HG03342 (cell line): Measurements from ENCODE around the gene CCNF.
"Not testable (repeated sequence)": the region's sequence is repeated elsewhere in the genome, so short reads cannot be mapped to it uniquely, and the experiment has no call there.

Experiments used
- ATAC-seq: cut with Tn5 transposase; IDR thresholded peaks from one replicate; pipeline ENCODE4 v1.9.1; 2021; ENCODE audit warnings: mild to moderate bottlenecking, moderate library complexity; ENCODE audit not compliant: unreplicated experiment

Gene CCNF

GRCh38 chr16:2471016-2471652 lies 41.9 kb downstream of the CCNF start, which contains the start of gene NTN3:
NTN3 (plus strand) TSS chr16:2471297; CDS start chr16:2471702, 405 bp downstream.
- no peak for ATAC-seq

- no peak for ATAC-seq
Observed at GRCh38 chr16:2471653-2472487, 42.6 kb downstream of the CCNF start.

DNA sequence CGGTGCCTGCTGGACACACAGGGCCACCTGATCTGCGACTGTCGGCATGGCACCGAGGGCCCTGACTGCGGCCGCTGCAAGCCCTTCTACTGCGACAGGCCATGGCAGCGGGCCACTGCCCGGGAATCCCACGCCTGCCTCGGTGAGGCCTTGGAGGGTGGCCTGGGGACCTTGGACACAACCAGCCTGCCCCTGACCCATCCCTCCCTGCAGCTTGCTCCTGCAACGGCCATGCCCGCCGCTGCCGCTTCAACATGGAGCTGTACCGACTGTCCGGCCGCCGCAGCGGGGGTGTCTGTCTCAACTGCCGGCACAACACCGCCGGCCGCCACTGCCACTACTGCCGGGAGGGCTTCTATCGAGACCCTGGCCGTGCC lies 43.2 kb downstream of the CCNF start:
- no peak for ATAC-seq

DNA sequence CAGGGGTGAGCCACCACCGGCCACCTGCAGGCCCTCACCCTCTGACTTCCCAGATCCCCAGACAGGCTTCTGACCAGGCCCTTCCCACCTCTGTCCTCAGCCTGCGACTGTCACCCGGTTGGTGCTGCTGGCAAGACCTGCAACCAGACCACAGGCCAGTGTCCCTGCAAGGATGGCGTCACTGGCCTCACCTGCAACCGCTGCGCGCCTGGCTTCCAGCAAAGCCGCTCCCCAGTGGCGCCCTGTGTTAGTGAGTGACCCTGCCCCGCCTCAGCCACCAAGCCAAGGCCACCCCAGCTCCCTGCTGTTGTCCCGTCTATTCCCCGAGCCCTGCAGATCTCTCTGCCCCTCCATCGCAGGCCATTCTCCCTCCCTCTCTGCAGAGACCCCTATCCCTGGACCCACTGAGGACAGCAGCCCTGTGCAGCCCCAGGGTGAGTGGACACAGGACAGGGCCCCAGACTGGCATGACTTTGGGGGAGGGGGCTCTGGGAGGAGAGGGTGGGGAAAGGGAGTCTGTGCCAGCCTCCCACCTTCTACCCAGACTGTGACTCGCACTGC lies 43.7 kb downstream of the CCNF start:
- ATAC-seq = no peak

GRCh38 chr16:2473446-2473926 lies 44.2 kb downstream of the CCNF start:
- no peak for ATAC-seq

GRCh38 chr16:2473999-2474876 lies 45.0 kb downstream of the CCNF start:
- ATAC-seq = no peak

- ATAC-seq = peak; percentile 53
Observed at GRCh38 chr16:2474877-2475412, 45.7 kb downstream of the CCNF start, which contains the start of gene TBC1D24. TBC1D24 (plus strand) TSS chr16:2475127; CDS start chr16:2496149, 21,022 bp downstream.

DNA sequence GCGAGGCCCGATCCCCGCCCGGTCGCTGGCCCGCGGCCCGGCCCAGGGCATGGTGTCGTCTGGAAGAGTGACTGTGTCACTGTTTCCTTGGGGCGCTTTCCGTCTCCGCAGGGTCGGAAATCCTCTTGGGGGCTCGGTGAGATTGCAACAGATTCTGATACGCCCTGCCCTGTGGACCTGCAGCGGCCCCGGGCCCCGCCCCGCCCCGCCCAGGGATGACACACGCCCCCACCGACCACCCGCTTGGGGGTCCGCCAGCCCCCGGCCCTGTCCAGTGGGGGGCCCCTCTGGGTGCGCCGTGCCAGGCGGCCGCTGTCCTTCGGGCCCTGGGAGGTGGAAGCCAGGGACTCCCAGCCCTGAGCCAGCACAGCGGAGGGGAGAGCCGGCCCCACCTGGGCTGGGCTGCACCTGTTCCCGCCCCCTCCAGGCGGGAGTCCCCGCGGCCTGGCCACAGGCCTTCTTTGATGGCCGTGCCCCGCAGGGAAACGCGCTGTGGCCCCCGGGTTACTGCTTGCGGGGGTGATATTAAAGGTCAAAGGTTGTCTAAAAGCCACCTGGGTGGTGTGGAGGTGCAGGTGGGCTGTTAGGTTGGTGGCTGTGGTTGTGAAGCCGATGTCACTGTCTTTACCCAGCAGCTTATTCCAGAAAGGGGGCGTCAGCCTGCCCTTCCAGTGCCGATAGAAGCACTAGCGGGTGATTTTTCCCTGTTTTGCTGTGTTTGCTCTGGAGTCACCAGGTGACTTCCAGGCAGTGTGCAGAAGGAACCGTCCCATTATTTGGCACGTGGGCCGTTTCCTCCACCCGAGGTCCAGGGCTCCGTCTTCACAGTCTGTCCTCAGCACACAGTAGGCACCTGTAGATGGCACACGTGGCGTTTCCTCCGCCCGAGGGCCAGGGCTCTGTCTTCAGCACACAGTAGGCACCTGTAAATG lies 46.4 kb downstream of the CCNF start:
- peak; percentile 11 for ATAC-seq

DNA sequence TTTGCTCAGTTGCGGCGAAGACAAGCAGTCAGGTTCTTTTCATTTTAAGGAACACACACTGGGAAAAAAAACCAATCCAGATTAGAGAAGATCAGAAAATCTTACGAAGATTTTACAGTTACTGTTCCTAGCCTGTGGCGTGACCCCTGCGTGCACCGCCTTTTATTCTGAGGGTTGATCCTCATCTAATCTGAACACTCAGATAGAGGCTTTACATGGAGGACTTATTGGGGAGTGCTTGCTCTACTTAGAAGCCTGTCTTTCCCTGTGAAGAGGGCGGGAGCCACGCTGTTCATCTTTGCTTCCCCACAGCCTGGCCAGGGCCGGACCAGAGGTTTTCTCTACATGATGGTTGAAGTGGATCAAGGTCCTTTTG lies 47.1 kb downstream of the CCNF start:
- no peak for ATAC-seq

- no peak for ATAC-seq
Observed at GRCh38 chr16:2476741-2477140, 47.5 kb downstream of the CCNF start.

- ATAC-seq = no peak
Observed at GRCh38 chr16:2477327-2477726, 48.1 kb downstream of the CCNF start.

- ATAC-seq = no peak
Observed at GRCh38 chr16:2478279-2478678, 49.0 kb downstream of the CCNF start.

DNA sequence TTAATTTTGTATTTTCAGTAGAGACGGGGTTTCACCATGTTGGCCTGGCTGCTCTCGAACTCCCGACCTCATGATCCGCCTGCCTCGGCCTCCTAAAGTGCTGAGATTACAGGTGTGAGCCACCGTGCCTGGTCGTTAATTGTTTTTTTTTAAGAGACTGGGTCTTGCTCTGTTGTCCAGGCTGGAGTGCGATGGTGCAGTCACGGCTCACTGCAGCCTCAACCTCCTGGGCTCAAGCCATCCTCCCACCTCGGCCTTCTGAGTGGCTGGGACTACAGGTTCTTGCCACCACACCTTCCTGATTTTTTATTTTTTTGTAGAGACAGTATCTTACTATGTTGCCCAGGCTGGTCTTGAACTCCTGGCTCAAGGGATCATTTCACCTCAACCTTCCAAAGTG lies 50.7 kb downstream of the CCNF start:
- ATAC-seq = not testable (repeated sequence)

- no peak for ATAC-seq
Observed at GRCh38 chr16:2480948-2481347, 51.7 kb downstream of the CCNF start.

- ATAC-seq = no peak
Observed at GRCh38 chr16:2481676-2482075, 52.4 kb downstream of the CCNF start.

DNA sequence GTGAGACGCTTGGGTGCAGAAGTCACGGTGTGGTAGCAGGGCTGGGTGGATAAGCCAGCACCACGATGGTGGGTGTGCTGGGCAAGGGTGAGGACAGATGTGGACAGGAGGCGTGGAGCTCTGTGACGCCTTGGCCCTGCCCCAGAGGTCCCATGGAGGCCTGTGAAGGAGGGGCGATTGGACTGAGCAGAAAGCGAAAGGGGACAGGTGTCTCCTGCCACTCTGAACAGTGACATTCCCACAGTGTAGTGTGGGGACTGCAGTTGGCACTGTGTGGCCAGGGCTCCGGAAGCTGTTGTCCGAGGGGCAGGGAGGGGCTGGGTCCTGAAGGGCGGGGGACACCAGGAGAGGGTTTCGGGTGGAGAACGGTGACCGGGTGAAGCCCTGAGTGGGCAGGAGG lies 53.0 kb downstream of the CCNF start:
- ATAC-seq = no peak

GRCh38 chr16:2482708-2483534 lies 53.7 kb downstream of the CCNF start:
- no peak for ATAC-seq
